Parathyroid adenoma (tissue), 2 donors: ENCODE results near the gene EGFL8.
"Not testable (repeated sequence)": the region's sequence is repeated elsewhere in the genome, so short reads cannot be mapped to it uniquely, and the experiment has no call there.

ENCODE experiments used
- H2AFZ ChIP-seq: fragments of 300-600 bp; sonication (generic); one replicate; pipeline ENCODE4 v1.7.0; 2017; ENCODE audit warnings: antibody characterized with exemption, mild to moderate bottlenecking
- H3K27ac ChIP-seq: fragments of 300-600 bp; sonication (generic); one replicate; pipeline ENCODE4 v1.7.0; 2017
- H3K27me3 ChIP-seq: fragments of 300-600 bp; sonication (generic); one replicate; pipeline ENCODE4 v1.7.0; 2017; ENCODE audit warnings: low read length; ENCODE audit not compliant: control insufficient read depth, insufficient read depth
- H3K36me3 ChIP-seq: fragments of 300-600 bp; sonication (generic); one replicate; pipeline ENCODE4 v1.7.0; 2017; ENCODE audit warnings: low read length; ENCODE audit not compliant: control insufficient read depth, insufficient read depth
- H3K4me1 ChIP-seq: fragments of 300-600 bp; sonication (generic); one replicate; pipeline ENCODE4 v1.7.0; 2017; ENCODE audit warnings: control low read depth
- H3K4me2 ChIP-seq: fragments of 300-600 bp; sonication (generic); one replicate; pipeline ENCODE4 v1.7.0; 2017; ENCODE audit warnings: low read length
- H3K4me3 ChIP-seq: fragments of 300-600 bp; sonication (generic); one replicate; pipeline ENCODE4 v1.7.0; 2017; ENCODE audit warnings: low read depth, low read length
- H3K79me2 ChIP-seq: fragments of 300-600 bp; sonication (generic); one replicate; pipeline ENCODE4 v1.7.0; 2017; ENCODE audit warnings: control low read depth
- H3K9ac ChIP-seq: fragments of 300-600 bp; sonication (generic); one replicate; pipeline ENCODE4 v1.7.0; 2017; ENCODE audit warnings: mild to moderate bottlenecking
- H3K9me3 ChIP-seq: fragments of 300-600 bp; sonication (generic); one replicate; pipeline ENCODE4 v1.7.0; 2017; ENCODE audit warnings: low read length; ENCODE audit not compliant: control insufficient read depth
- CTCF ChIP-seq: fragments of 300-600 bp; sonication (generic); IDR thresholded peaks from one replicate; pipeline ENCODE4 v1.7.0; 2017; ENCODE audit warnings: antibody characterized with exemption, mild to moderate bottlenecking
- donor health status: primary hyperparathyroidism.

The EGFL8 gene

GRCh38 chr6:32183030-32183429, 18.6 kb downstream of the EGFL8 start:
- Histone ChIP-seq H3K4me2 (no peak overlapping the region), H3K9ac (no peak overlapping the region), H3K9me3 (no peaks in the 10 kb centered on the region), H3K36me3 (no peaks in the 10 kb centered on the region), H3K27ac (peak overlapping the region; percentile 30), H3K4me1 (no peaks in the 10 kb centered on the region), H3K27me3 (no peaks in the 10 kb centered on the region), H3K4me3 (no peak overlapping the region), H3K79me2 (peaks cover 3% of the 10 kb centered on the region), H2AFZ (no peak overlapping the region)
- no peak for TF ChIP-seq CTCF

DNA sequence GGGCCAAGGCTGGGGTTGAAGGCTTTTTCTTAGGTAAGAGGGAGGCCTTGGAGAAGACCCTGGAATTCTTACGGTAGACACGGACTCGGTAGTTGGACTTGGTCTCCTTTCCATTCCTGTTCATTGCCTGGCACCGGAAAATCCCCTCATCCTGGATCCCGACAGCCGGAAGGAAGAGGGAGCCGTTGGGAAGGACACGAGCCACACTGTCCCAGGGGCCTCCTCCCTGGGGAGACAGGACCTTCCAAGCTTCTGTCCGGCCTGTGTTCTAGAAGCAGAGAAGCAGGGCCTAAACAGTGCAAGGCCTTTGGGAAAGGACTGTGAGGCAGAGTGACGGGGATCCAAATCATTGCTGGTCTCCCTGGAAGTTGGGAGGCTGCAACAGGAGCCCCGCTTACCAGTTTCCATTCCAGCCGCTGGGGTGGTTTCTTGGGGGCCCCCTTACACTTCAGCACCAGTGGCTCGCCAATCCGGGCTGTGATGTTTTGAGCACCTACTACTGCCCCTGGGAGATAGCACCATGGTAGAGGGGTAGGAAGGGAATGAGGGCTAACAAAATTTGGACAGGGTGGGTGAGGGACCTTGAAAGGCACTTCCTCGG, 19.2 kb downstream of the EGFL8 start:
- H3K4me3 ChIP-seq: no peak overlapping the region
- TF ChIP-seq CTCF: no peak
- H3K9ac ChIP-seq: no peak overlapping the region
- no peak overlapping the region for H2AFZ ChIP-seq
- peak overlapping the region; percentile 30 for H3K27ac ChIP-seq
- H3K27me3 ChIP-seq: no peaks in the 10 kb centered on the region
- H3K4me2 ChIP-seq: no peak overlapping the region
- no peaks in the 10 kb centered on the region for H3K4me1 ChIP-seq
- no peaks in the 10 kb centered on the region for H3K36me3 ChIP-seq
- H3K9me3 ChIP-seq: no peaks in the 10 kb centered on the region
- H3K79me2 ChIP-seq: peaks cover 2% of the 10 kb centered on the region

DNA sequence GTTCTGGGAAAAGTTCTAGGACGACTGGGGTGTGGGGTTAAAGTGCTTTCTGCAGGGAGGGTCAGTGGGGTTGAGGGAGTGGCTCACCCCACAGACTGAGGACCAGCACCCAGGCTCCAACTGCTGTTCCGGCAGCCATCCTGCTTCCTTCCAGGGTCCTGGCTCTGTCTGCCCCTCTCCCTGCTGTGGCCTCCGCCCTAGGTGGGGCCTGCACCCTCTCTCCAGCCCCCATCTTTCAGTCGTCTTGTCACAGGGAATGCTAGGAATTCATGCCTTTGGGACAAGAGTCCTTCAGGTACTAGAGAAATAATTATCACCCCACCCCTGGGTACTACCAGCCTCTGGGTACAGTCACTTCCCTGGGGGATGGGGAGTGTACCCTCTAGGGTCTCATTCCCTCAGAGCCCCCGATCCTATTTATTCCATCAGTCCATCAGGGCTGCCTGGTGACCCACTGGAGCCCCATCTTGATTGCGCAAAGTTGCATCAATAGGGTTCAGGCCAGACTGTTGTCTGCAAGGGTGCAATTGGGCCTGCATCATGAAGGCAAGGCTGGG, 19.8 kb downstream of the EGFL8 start, which contains the start of gene AGER:
TSS of gene AGER (minus strand) at position 170 of the 557 bp plus-strand sequence. CDS start at position 139, 31 bp downstream.
- Histone ChIP-seq H3K27ac (peak within 1 kb of the TSS; percentile 52), H3K4me2 (no peak within 1 kb of the TSS), H3K27me3 (no peaks in the 10 kb centered on the region), H3K4me1 (peaks cover 2% of the 10 kb centered on the region), H3K9ac (no peak within 1 kb of the TSS), H2AFZ (no peak within 1 kb of the TSS), H3K36me3 (no peaks in the 10 kb centered on the region), H3K79me2 (no peaks in the 10 kb centered on the region), H3K9me3 (no peaks in the 10 kb centered on the region), H3K4me3 (no peak within 1 kb of the TSS)
- no peak for TF ChIP-seq CTCF

DNA sequence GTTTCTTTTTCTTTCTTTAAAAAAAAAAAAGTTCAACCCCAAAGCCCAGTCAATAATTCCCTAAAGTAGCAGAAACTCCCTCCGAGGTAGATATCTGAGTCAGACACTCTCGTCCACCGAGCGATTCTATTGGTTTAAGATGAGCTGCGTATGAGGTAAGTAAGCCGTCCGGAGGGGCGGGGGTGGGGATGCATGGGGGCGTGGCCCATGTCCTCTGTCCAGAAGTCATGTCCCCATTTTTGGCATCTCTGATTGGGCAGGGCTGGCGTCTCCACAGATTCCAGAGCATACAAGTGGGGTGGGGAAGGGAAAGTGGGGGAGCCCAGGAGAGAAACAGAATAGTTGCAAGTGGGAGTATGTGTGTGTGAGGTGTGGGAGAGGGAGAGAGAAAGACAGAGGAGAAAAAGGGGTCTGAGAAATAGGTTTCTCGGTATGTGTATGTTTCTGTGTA, 21.3 kb downstream of the EGFL8 start:
- H3K4me3 ChIP-seq: peak overlapping the region; percentile 34
- not testable (repeated sequence) for H3K79me2 ChIP-seq, H3K9ac ChIP-seq, H3K27me3 ChIP-seq, H3K4me2 ChIP-seq, H3K9me3 ChIP-seq, H3K36me3 ChIP-seq, H3K4me1 ChIP-seq, H2AFZ ChIP-seq
- peak overlapping the region; percentile 52 for H3K27ac ChIP-seq

DNA sequence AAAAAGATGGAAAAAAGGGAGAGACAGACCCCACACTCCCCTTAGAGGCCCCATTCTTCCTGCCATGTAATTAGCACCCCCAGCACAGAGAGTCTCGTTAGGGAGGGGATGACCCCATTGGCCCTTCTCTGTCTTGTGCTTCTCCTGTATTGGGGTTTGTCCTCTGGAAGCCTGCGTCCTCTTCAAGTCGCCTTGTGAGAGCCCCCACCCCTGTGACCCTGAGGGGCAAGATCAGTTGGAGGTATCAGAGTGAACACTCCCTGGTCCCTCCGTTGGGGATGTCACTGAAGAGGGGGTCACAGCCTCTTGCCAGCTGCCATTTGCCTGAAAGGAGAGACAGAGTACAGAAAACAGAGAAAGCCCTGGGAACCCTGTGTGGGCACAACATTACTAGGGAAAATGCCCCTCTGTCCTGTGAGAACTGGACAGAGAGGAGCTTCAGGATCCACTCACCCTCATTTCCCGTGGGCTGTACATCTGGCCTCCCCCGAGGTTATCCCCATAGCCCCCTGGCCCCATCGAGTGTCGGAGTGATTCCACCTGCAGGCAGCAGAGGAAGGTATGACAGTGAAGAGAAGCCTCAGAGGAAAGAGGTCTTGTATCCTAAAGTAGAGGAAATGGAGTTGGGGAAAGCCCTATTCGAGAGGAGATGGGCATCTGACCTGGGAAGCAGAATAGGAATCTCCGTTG, 21.9 kb downstream of the EGFL8 start:
- not testable (repeated sequence) for H3K4me3 ChIP-seq, H2AFZ ChIP-seq, H3K4me1 ChIP-seq, H3K9me3 ChIP-seq, H3K4me2 ChIP-seq, H3K27me3 ChIP-seq, H3K36me3 ChIP-seq, H3K79me2 ChIP-seq, H3K9ac ChIP-seq
- H3K27ac ChIP-seq: peak overlapping the region; percentile 52
